Karpas-422 (cell line): ENCODE data around the gene ITGA1. TPM values are rescaled to one million over a fixed set of nuclear protein-coding genes. Genes with fewer than 3 reads are reported as not detected.
A peak's percentile ranks its signal among the peaks of the same experiment; 100 is the strongest.

Source experiments
- DNase-seq: peaks from one replicate; pipeline ENCODE4 v3.0.0-alpha.2; 2015
- H2AFZ ChIP-seq: fragments of 200-600 bp; sonication (generic); 2 replicates; pipeline ENCODE4 v1.6.1; 2014; ENCODE audit warnings: antibody characterized with exemption, low read length, mixed read lengths
- H3K27ac ChIP-seq: fragments of 200-600 bp; sonication (generic); 2 replicates; pipeline ENCODE4 v1.5.1; 2014; ENCODE audit warnings: mild to moderate bottlenecking, low read length, moderate library complexity
- H3K27me3 ChIP-seq: fragments of 200-600 bp; sonication (generic); 2 replicates; pipeline ENCODE4 v1.6.1; 2014; ENCODE audit warnings: low read length, mixed read lengths
- H3K36me3 ChIP-seq: fragments of 200-600 bp; sonication (generic); 2 replicates; pipeline ENCODE4 v1.6.1; 2014; ENCODE audit warnings: low read length, mixed read lengths; ENCODE audit not compliant: insufficient read depth
- H3K4me1 ChIP-seq: fragments of 200-600 bp; sonication (generic); 2 replicates; pipeline ENCODE4 v1.6.1; 2014; ENCODE audit warnings: mild to moderate bottlenecking, low read length, mixed read lengths
- H3K4me2 ChIP-seq: fragments of 200-600 bp; sonication (generic); 2 replicates; pipeline ENCODE4 v1.6.1; 2014; ENCODE audit warnings: low read length, low read depth, mild to moderate bottlenecking; ENCODE audit not compliant: poor library complexity, severe bottlenecking
- H3K4me3 ChIP-seq: fragments of 200-600 bp; sonication (generic); 2 replicates; pipeline ENCODE4 v1.5.1; 2014; ENCODE audit warnings: mild to moderate bottlenecking, antibody characterized with exemption, low read length, mixed read lengths
- H3K79me2 ChIP-seq: fragments of 200-600 bp; sonication (generic); 2 replicates; pipeline ENCODE4 v1.6.1; 2014; ENCODE audit warnings: mild to moderate bottlenecking, low read length, mixed read lengths
- H3K9ac ChIP-seq: fragments of 200-600 bp; sonication (generic); 2 replicates; pipeline ENCODE4 v1.6.0; 2014; ENCODE audit warnings: low read length
- H3K9me2 ChIP-seq: fragments of 200-600 bp; sonication (generic), shearing (Covaris generic); replicated peaks from 2 replicates; pipeline ENCODE4 v1.6.0; 2014; ENCODE audit warnings: mild to moderate bottlenecking, low read length, moderate library complexity; ENCODE audit not compliant: insufficient read depth
- H3K9me3 ChIP-seq: fragments of 300-700, 200-600 bp; sonication (generic); 2 replicates; pipeline ENCODE4 v1.6.1; 2014; ENCODE audit warnings: low read length, mixed read lengths
- H4K20me1 ChIP-seq: fragments of 200-600 bp; sonication (generic); 2 replicates; pipeline ENCODE4 v1.6.1; 2014; ENCODE audit warnings: mild to moderate bottlenecking, antibody characterized with exemption, low read length, low read depth; ENCODE audit not compliant: insufficient read depth
- total RNA-seq: library from RNA; depleted of rRNA; stranded (reverse); fragments of >200 nt; shearing (Covaris generic); gene quantifications from 2 replicates; pipeline ENCODE4 v1.2.3, GENCODE V29; 2014; ENCODE audit warnings: low replicate concordance

The ITGA1 gene
- total RNA-seq, 1 experiment from 2014 or later, result not detected

DNA sequence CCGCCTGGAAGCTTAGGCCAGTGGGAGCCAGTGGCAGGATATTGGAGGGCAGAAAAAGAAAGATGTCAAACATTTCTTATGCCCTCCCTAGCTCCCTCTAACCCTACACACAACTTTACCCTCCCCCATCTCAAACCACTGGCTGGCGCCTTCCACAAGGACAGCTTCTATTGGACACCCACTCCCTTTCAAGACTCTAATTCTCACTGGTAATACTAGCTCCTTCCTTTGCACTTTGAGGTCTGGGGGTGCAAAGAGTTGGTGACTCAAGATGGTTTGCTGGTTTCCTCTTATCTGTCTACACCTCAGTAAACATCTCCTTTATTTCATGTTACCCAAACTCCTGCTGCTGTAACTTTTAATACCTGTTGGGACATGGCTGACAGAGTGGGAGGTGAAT is 11.6 kb upstream of the ITGA1 start:
- Histone ChIP-seq H3K4me2 (no peak overlapping the region), H3K4me3 (no peak overlapping the region), H3K9me2 (no peaks in the 10 kb centered on the region), H3K4me1 (no peaks in the 10 kb centered on the region), H3K36me3 (no peaks in the 10 kb centered on the region), H3K79me2 (no peaks in the 10 kb centered on the region), H3K9ac (no peak overlapping the region), H4K20me1 (no peaks in the 10 kb centered on the region), H2AFZ (no peak overlapping the region), H3K27ac (no peak overlapping the region), H3K27me3 (no peaks in the 10 kb centered on the region), H3K9me3 (no peaks in the 10 kb centered on the region)
- DNase-seq, result no peak

DNA sequence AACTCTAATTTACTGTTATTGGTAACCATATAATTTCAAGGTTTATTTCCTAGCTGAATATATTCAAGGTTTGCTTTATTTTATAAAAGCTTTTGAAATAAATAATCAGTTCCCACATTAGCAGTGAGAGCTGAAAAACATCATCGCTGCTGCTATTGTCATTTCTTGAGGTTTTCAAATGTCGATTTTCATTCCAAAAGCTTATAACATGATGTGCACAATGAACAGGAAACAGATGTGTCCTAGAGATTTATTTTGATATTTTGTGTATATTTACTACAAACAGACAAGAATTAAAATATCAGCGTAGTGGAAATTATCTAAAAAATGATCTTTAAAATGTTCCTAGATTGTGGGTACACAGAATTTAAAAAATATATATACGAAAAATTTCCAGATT is 10.5 kb upstream of the ITGA1 start:
- H2AFZ ChIP-seq, result no peak overlapping the region
- no peak for DNase-seq
- no peaks in the 10 kb centered on the region for H3K36me3 ChIP-seq
- H3K9ac ChIP-seq, result no peak overlapping the region
- no peaks in the 10 kb centered on the region for H4K20me1 ChIP-seq
- H3K9me3 ChIP-seq, result no peaks in the 10 kb centered on the region
- H3K27me3 ChIP-seq, result no peaks in the 10 kb centered on the region
- H3K4me1 ChIP-seq, result no peaks in the 10 kb centered on the region
- H3K27ac ChIP-seq, result no peak overlapping the region
- H3K9me2 ChIP-seq, result no peaks in the 10 kb centered on the region
- H3K79me2 ChIP-seq, result no peaks in the 10 kb centered on the region
- no peak overlapping the region for H3K4me3 ChIP-seq
- no peak overlapping the region for H3K4me2 ChIP-seq

DNA sequence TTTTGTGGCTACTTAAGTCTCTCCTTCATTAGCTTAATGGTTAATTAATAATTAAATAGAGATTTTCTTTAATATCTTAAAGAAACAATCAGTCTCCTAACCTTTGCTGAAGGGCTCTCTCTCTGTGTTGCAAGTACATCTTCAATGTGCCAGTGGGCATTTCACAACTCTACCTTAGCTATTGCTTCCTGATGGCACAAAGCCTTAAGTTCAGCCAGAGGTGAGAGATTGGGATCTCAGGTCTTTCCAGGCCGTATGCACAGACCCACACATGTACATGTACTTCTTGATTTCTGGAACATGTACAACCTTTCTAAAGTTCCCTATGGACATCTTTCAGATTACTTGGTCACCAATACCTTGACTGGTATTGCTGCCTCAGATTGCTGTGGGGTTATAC is 8.9 kb upstream of the ITGA1 start:
- Histone ChIP-seq H3K4me2 (no peak overlapping the region), H3K9me3 (no peaks in the 10 kb centered on the region), H3K27me3 (no peaks in the 10 kb centered on the region), H3K27ac (no peak overlapping the region), H4K20me1 (no peaks in the 10 kb centered on the region), H2AFZ (no peak overlapping the region), H3K79me2 (no peaks in the 10 kb centered on the region), H3K36me3 (no peaks in the 10 kb centered on the region), H3K4me3 (no peak overlapping the region), H3K9me2 (no peaks in the 10 kb centered on the region), H3K4me1 (no peaks in the 10 kb centered on the region), H3K9ac (no peak overlapping the region)
- DNase-seq, result no peak

DNA sequence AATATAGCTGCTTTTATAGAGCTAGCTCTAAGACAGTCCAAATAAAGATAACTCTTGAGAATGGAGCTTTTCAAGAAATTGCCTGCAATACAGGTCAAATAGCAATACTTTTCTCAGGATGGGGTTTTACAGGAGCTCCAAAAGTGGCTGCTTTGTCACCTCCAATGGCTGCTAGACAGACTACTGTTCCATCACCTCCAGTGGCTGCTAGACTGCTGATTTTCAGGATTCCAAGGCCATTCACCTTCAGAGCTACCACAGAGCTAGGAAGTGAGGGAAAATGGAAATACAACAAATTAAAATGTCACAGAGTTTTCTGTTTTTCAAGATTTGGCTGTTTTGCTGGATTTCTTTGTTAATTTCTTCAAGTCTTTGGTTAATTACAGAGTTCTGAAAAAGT is 8.5 kb upstream of the ITGA1 start:
- no peaks in the 10 kb centered on the region for H3K36me3 ChIP-seq
- no peaks in the 10 kb centered on the region for H4K20me1 ChIP-seq
- DNase-seq, result no peak
- no peaks in the 10 kb centered on the region for H3K9me2 ChIP-seq
- no peak overlapping the region for H3K4me2 ChIP-seq
- H3K4me3 ChIP-seq, result no peak overlapping the region
- no peak overlapping the region for H3K27ac ChIP-seq
- no peaks in the 10 kb centered on the region for H3K9me3 ChIP-seq
- H3K4me1 ChIP-seq, result no peaks in the 10 kb centered on the region
- H3K79me2 ChIP-seq, result no peaks in the 10 kb centered on the region
- no peak overlapping the region for H3K9ac ChIP-seq
- H3K27me3 ChIP-seq, result no peaks in the 10 kb centered on the region
- no peak overlapping the region for H2AFZ ChIP-seq

DNA sequence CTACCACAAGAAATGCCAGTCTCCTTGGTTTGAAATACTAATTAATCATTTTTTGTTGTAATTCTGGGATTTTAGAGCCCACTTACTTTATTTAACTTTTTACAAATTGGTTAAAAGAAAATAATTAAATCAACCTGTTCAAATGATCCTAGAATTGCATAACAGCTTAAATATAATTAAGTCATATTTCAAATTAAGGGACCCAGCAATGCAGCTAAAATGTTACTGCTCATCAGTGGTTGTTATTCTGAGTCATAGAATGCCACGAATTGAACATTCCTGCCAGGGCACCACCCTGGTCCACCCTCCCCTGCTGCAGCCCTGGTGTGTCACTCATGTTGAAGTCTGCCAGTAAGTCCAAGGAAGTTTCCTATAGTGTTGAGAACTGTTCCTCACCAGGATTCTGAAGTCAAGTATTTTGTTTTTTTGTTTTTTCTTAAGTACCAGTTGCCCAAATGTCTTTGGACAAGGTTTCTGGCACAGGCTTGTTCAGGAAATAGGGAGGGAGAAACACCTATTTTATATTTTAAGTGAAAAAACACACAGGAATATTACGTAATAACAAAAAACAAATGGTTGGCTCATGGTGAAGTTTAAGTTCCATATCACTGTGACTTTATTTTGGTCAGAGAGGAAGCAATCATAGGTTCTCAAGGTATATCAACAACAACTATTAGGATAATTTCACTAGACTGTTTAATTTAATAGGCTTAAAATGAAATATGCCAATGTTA is 4.3 kb upstream of the ITGA1 start:
- Histone ChIP-seq H3K4me2 (no peak overlapping the region), H3K9ac (no peak overlapping the region), H4K20me1 (no peaks in the 10 kb centered on the region)

DNA sequence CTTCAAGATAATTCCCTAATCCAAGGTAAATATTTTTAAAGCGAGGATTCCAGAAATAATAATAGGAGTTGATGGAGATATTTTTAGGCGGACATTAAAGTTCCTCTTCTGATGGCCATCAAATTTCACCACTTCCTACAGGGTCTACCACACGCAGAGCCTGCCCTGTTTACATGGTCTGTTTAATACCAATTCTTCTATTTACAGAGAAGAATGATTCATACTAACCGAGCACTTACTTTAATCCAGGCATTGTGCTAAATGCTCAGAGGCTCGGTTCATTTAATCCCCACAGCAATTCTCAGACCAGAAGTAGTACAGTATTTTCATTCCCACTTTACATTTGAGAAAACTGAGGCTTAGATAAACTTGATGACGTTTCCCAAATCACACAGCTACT is 3.0 kb upstream of the ITGA1 start:
- Histone ChIP-seq H3K36me3 (no peaks in the 10 kb centered on the region), H3K4me1 (no peaks in the 10 kb centered on the region), H3K9me2 (no peaks in the 10 kb centered on the region), H3K27ac (no peak overlapping the region), H3K9ac (no peak overlapping the region), H3K4me3 (no peak overlapping the region), H3K4me2 (no peak overlapping the region), H3K79me2 (no peaks in the 10 kb centered on the region), H3K27me3 (no peaks in the 10 kb centered on the region), H3K9me3 (no peaks in the 10 kb centered on the region), H2AFZ (no peak overlapping the region), H4K20me1 (no peaks in the 10 kb centered on the region)
- no peak for DNase-seq

More for the DNA sequence above, 4.3 kb upstream of the ITGA1 start:
- H3K27me3 ChIP-seq, result no peaks in the 10 kb centered on the region
- no peaks in the 10 kb centered on the region for H3K4me1 ChIP-seq
- no peaks in the 10 kb centered on the region for H3K9me3 ChIP-seq
- no peaks in the 10 kb centered on the region for H3K36me3 ChIP-seq
- H3K9me2 ChIP-seq, result no peaks in the 10 kb centered on the region
- no peaks in the 10 kb centered on the region for H3K79me2 ChIP-seq
- H3K4me3 ChIP-seq, result no peak overlapping the region
- no peak overlapping the region for H2AFZ ChIP-seq
- no peak for DNase-seq
- no peak overlapping the region for H3K27ac ChIP-seq

DNA sequence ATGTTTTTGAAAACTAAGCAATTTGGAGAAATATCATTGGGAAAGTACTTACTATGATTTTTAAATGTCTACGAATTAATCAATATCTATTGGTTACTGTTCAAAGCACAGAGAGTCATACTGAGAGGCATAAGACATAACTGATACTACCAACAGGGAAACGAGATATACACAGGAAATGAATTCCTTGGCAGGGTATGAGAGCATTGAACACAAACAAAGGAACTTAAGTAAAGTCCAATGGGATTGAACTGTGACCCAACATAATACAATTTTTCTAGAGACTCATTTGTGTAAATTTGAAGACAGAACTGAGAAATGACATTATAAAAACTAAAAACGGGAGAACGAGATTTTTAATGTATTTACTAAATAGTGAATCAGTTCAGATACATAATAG is 1.3 kb upstream of the ITGA1 start:
- Histone ChIP-seq H3K27me3 (no peaks in the 10 kb centered on the region), H3K36me3 (no peaks in the 10 kb centered on the region)

DNA sequence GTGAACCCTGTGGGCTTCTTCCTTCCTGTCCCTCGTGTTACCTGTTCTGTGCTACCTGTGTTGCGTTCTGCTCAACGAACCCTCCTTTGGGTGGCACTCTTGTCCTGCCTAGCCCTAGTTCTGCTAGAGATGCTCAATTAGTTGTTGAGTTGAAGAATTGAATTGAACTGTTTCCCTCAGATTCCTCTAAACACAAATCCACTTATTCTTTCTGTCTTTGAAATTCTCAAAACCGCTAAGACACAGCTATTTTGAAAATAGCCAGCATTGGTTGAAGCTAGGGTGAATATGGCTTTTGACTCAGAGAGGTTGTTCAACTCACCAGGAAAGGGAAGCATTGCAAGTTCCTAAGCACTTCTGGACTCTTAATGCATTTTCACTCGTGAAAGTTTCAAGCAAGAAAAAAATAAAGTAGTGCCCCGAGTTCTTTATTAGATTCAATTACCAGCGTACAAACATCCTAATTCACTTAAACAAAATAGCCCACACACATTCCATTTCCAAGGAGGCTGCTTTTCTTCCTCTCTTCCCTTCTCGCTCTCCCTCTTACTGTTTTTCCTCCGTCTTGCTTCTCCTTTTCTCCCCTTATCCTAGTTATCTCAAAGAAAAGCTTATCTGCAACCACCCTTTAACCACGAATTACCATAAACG is 642 bp upstream of the ITGA1 start:
- H4K20me1 ChIP-seq, result no peaks in the 10 kb centered on the region
- H3K9me2 ChIP-seq, result no peaks in the 10 kb centered on the region
- no peak overlapping the region for H3K4me2 ChIP-seq
- peak; percentile 55 for DNase-seq
- no peaks in the 10 kb centered on the region for H3K79me2 ChIP-seq
- no peaks in the 10 kb centered on the region for H3K36me3 ChIP-seq
- H2AFZ ChIP-seq, result no peak overlapping the region
- no peak overlapping the region for H3K27ac ChIP-seq
- H3K4me3 ChIP-seq, result no peak overlapping the region
- no peaks in the 10 kb centered on the region for H3K9me3 ChIP-seq
- no peaks in the 10 kb centered on the region for H3K4me1 ChIP-seq
- H3K9ac ChIP-seq, result no peak overlapping the region
- no peaks in the 10 kb centered on the region for H3K27me3 ChIP-seq

More for the DNA sequence above, 1.3 kb upstream of the ITGA1 start:
- Histone ChIP-seq H4K20me1 (no peaks in the 10 kb centered on the region), H3K4me3 (no peak overlapping the region), H3K4me1 (no peaks in the 10 kb centered on the region), H3K79me2 (no peaks in the 10 kb centered on the region), H3K4me2 (no peak overlapping the region), H3K9ac (no peak overlapping the region), H3K27ac (no peak overlapping the region), H3K9me2 (no peaks in the 10 kb centered on the region), H2AFZ (no peak overlapping the region), H3K9me3 (no peaks in the 10 kb centered on the region)
- DNase-seq, result no peak
